Measurements from ENCODE around the gene ADSL.

DNA sequence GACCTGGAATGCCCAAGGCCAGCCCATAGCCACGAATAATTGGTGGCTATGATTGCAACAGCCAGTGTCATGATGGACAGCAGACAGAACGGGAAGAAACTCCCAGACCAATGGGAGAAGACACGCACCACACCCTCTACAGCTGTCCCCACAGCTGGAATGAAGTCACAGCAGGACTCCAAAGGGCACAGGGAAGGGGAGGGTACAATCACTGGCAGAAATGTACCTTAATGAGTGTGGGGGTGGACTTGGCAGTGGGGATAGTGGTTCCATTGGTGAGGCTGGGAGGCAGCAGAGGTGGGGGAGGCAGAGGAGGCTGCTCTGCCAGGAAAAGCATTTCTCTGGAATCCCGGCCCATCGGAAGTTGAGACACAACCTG, 77.0 kb downstream of the ADSL start:
- TF ChIP-seq, protein P1, sequence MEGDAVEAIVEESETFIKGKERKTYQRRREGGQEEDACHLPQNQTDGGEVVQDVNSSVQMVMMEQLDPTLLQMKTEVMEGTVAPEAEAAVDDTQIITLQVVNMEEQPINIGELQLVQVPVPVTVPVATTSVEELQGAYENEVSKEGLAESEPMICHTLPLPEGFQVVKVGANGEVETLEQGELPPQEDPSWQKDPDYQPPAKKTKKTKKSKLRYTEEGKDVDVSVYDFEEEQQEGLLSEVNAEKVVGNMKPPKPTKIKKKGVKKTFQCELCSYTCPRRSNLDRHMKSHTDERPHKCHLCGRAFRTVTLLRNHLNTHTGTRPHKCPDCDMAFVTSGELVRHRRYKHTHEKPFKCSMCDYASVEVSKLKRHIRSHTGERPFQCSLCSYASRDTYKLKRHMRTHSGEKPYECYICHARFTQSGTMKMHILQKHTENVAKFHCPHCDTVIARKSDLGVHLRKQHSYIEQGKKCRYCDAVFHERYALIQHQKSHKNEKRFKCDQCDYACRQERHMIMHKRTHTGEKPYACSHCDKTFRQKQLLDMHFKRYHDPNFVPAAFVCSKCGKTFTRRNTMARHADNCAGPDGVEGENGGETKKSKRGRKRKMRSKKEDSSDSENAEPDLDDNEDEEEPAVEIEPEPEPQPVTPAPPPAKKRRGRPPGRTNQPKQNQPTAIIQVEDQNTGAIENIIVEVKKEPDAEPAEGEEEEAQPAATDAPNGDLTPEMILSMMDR (IDR thresholded peaks at IDR 0.05), result no peak
- TF ChIP-seq POLR2A (IDR thresholded peaks at IDR 0.05), result no peak
